ENCODE results near the gene RAVER2. TPM values are rescaled to one million over a fixed set of nuclear protein-coding genes. Genes with fewer than 3 reads are reported as not detected.

RAVER2 gene
- total and polyA plus RNA-seq, 2 donors (not counting 3 experiments of a cell fraction or from before 2014, with no cell fraction given) = 6.0 to 13.9 TPM

DNA sequence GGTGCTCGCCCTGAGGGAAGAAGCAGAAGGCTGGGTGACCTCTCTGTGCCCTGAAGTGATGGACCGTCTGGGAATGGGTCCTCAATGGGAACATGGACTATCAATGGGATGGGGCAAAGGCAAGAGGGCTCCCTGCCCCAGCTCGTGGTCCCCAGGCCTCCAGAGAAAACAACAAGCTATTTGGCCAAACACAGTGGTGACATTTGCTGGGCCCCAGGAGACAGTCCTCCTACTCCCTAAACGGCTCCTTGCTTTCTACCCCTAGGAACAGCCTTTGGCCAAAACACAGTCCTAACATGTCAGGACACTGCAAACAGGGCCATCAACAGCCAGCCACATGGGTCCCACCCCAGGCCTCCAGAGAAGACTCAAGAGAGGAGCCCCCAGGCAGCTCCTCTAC, 102.8 kb downstream of the RAVER2 start:
- FAIRE-seq = no peak
- H3K9me1 ChIP-seq (replicated peaks; ENCODE audit: control insufficient read depth, extremely low read depth, insufficient read depth, low read length) = no peaks in the 10 kb centered on the region
- H4K20me1 ChIP-seq (replicated peaks; ENCODE audit: control insufficient read depth, extremely low read depth, insufficient read depth, low read length) = no peaks in the 10 kb centered on the region
- no peak overlapping the region for H3K4me2 ChIP-seq (ENCODE audit: insufficient read depth, low read length)
- no peak overlapping the region for H3K9ac ChIP-seq (replicated peaks; ENCODE audit: extremely low read depth, insufficient read depth, low read length)
- intact Hi-C loops (cut with micrococcal nuclease) (no loop called here), dilution Hi-C loops (cut with MboI; ENCODE audit: extremely low pct_ligation_motif_present, low sequenced_read_pairs) (no loop called here)
- H3K4me1 ChIP-seq (ENCODE audit: control insufficient read depth, extremely low read depth, insufficient read depth, low read length) = peaks cover 6% of the 10 kb centered on the region
- no peak overlapping the region for H2AFZ ChIP-seq (ENCODE audit: low read depth, low read length)
- H3K79me2 ChIP-seq (ENCODE audit: control insufficient read depth, insufficient read depth, low read length) = no peaks in the 10 kb centered on the region
- no peak overlapping the region for H3K27ac ChIP-seq (ENCODE audit: insufficient read depth, low read depth, low read length)
- H3K9me3 ChIP-seq (replicated peaks; ENCODE audit: control insufficient read depth, insufficient read depth, low read length) = no peaks in the 10 kb centered on the region
- peaks cover 3 to 54% of the 10 kb centered on the region in 2 experiments for H3K36me3 ChIP-seq (ENCODE audit: control insufficient read depth in 2 of 2, extremely low read depth in 1 of 2, insufficient read depth in 2 of 2, low read length in 2 of 2)
- POLR2A ChIA-PET = no interaction called here
- TF ChIP-seq JUN (IDR thresholded peaks at IDR 0.05; ENCODE audit: borderline replicate concordance, insufficient read depth, insufficient read length, low read depth) (no peak), EZH2 (IDR thresholded peaks at IDR 0.05; ENCODE audit: borderline replicate concordance, low read depth, low read length, severe bottlenecking) (no peak), FOS (IDR thresholded peaks at IDR 0.05; ENCODE audit: borderline replicate concordance, insufficient read depth, low read length) (no peak), POLR2A (IDR thresholded peaks at IDR 0.05; ENCODE audit: low read depth, low read length) (no peak), CTCF (IDR thresholded peaks at IDR 0.05; ENCODE audit: extremely low read depth in 1 of 2, insufficient read depth in 1 of 2, low read depth in 1 of 2, low read length in 2 of 2) (no peak), POLR2AphosphoS5 (IDR thresholded peaks at IDR 0.05; ENCODE audit: insufficient read depth, low read depth, low read length) (no peak), GATA2 (IDR thresholded peaks at IDR 0.05; ENCODE audit: insufficient read depth, insufficient read length, low read depth, low read length) (no peak), MYC (IDR thresholded peaks at IDR 0.05; ENCODE audit: low read depth, low read length) (no peak)
- no peaks in the 10 kb centered on the region for H3K27me3 ChIP-seq (ENCODE audit: control insufficient read depth in 2 of 2, insufficient read depth in 2 of 2, low read length in 2 of 2)
- no peak for DNase-seq (ENCODE audit: low read depth, low spot score)
- CTCF ChIA-PET = no interaction called here
- no TSS peak for BruUV-seq (replicated peaks)
- H3K4me3 ChIP-seq (replicated peaks in 1 of 3; ENCODE audit: insufficient read depth in 1 of 3, low read depth in 1 of 3, low read length in 3 of 3) = no peak overlapping the region
